HL-60 (cell line): Measurements from ENCODE around the gene NCS1.

ENCODE experiments used
- DNase-seq, 2 experiments: peaks; one replicate each; pipeline ENCODE4 v3.0.0-alpha.2; 2010 to 2020; ENCODE audit warnings: low read depth in 1 of 2, low spot score in 1 of 2
- H3K27ac ChIP-seq: fragments of 250-450 bp; sonication (Bioruptor Pico); replicated peaks from 2 replicates; pipeline ENCODE4 v1.5.1; 2020; ENCODE audit warnings: mild to moderate bottlenecking, moderate library complexity
- H3K27me3 ChIP-seq: fragments of 250-450 bp; sonication (Bioruptor Pico); 2 replicates; pipeline ENCODE4 v1.5.1; 2021; ENCODE audit warnings: mild to moderate bottlenecking, moderate library complexity; ENCODE audit not compliant: insufficient read depth, poor library complexity, severe bottlenecking
- H3K4me3 ChIP-seq: replicated peaks from 2 replicates; pipeline ENCODE4 v1.5.1; 2011; ENCODE audit warnings: mild to moderate bottlenecking, control low read depth, low read length; ENCODE audit not compliant: insufficient read depth
- GABPA ChIP-seq: IDR thresholded peaks from 2 replicates; pipeline ENCODE4 v1.6.1; 2012; ENCODE audit warnings: low read depth
- POLR2AphosphoS5 ChIP-seq: IDR thresholded peaks from 2 replicates; pipeline ENCODE4 v1.6.1; 2012; ENCODE audit warnings: low read depth
- REST ChIP-seq: IDR thresholded peaks from 2 replicates; pipeline ENCODE4 v1.6.1; 2012; ENCODE audit warnings: low read depth; ENCODE audit not compliant: insufficient replicate concordance
- SPI1 ChIP-seq: IDR thresholded peaks from 2 replicates; pipeline ENCODE4 v1.6.1; 2012; ENCODE audit warnings: low read depth, mild to moderate bottlenecking, borderline replicate concordance
- TF ChIP-seq, protein P1 (sequence below): IDR thresholded peaks from one replicate; pipeline ENCODE4 v1.5.1; 2011; ENCODE audit warnings: low read length, control low read depth, inconsistent platforms; ENCODE audit not compliant: insufficient read depth

The NCS1 gene

GRCh38 chr9:130132746-130133145, 39.5 kb upstream of the NCS1 start:
- Histone ChIP-seq H3K27me3 (no peaks in the 10 kb centered on the region), H3K4me3 (no peak overlapping the region), H3K27ac (no peak overlapping the region)
- no peak for DNase-seq
- TF ChIP-seq REST (no peak), GABPA (no peak), POLR2AphosphoS5 (no peak), SPI1 (no peak)
- TF ChIP-seq, protein P1, sequence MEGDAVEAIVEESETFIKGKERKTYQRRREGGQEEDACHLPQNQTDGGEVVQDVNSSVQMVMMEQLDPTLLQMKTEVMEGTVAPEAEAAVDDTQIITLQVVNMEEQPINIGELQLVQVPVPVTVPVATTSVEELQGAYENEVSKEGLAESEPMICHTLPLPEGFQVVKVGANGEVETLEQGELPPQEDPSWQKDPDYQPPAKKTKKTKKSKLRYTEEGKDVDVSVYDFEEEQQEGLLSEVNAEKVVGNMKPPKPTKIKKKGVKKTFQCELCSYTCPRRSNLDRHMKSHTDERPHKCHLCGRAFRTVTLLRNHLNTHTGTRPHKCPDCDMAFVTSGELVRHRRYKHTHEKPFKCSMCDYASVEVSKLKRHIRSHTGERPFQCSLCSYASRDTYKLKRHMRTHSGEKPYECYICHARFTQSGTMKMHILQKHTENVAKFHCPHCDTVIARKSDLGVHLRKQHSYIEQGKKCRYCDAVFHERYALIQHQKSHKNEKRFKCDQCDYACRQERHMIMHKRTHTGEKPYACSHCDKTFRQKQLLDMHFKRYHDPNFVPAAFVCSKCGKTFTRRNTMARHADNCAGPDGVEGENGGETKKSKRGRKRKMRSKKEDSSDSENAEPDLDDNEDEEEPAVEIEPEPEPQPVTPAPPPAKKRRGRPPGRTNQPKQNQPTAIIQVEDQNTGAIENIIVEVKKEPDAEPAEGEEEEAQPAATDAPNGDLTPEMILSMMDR = no peak

- Histone ChIP-seq H3K27ac (no peak overlapping the region), H3K4me3 (no peak overlapping the region), H3K27me3 (no peaks in the 10 kb centered on the region)
- no peak for TF ChIP-seq REST
- TF ChIP-seq POLR2AphosphoS5 = no peak
- no peak for TF ChIP-seq GABPA
- no peak for TF ChIP-seq SPI1
- TF ChIP-seq, protein P1 = no peak
- DNase-seq = peak in 1 of 2 experiments; percentile 18
Measured at GRCh38 chr9:130137081-130137640, 35.0 kb upstream of the NCS1 start.

DNA sequence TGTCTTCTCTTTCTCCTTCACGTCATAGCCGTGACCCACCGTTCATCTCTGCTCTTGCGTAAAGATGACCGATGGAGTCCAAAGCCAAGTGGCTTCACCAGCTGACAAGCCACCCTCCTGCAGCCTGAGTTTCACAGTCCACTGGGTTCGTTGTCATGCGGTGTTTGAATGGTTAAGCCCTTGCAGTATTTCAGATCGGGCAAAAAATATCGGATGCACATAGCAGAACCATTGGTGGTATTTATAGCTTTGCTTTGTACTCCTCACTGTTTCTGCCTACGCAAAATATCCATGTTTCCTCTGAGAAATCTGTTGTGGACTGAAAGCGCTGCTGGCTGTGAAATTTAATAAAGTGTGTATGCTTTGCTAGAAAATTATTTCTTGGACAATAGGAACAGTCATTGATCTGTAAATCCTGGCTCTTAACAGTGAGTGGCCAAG, 34.5 kb upstream of the NCS1 start:
- no peak overlapping the region for H3K27ac ChIP-seq
- no peak for DNase-seq

More for the DNA sequence above, 34.5 kb upstream of the NCS1 start:
- no peaks in the 10 kb centered on the region for H3K27me3 ChIP-seq
- TF ChIP-seq SPI1 = no peak
- no peak for TF ChIP-seq REST
- no peak for TF ChIP-seq GABPA
- no peak for TF ChIP-seq POLR2AphosphoS5
- TF ChIP-seq, protein P1 = no peak
- H3K4me3 ChIP-seq = no peak overlapping the region
